Stimulated activated CD8-positive, alpha-beta memory T cell treated with anti-CD3 and anti-CD28 coated beads, Interleukin-15, amount 100 ng/mL, for 48 hours (primary cell): ENCODE data around the gene PKHD1.

Experiments used
- DNase-seq, 2 donors: peaks; one replicate each; pipeline ENCODE4 v3.0.0-alpha.2; 2020; ENCODE audit warnings: low read depth in 2 of 2

PKHD1 gene

GRCh38 chr6:51793393-51793792 lies 294.0 kb downstream of the PKHD1 start:
- DNase-seq: no peak

DNA sequence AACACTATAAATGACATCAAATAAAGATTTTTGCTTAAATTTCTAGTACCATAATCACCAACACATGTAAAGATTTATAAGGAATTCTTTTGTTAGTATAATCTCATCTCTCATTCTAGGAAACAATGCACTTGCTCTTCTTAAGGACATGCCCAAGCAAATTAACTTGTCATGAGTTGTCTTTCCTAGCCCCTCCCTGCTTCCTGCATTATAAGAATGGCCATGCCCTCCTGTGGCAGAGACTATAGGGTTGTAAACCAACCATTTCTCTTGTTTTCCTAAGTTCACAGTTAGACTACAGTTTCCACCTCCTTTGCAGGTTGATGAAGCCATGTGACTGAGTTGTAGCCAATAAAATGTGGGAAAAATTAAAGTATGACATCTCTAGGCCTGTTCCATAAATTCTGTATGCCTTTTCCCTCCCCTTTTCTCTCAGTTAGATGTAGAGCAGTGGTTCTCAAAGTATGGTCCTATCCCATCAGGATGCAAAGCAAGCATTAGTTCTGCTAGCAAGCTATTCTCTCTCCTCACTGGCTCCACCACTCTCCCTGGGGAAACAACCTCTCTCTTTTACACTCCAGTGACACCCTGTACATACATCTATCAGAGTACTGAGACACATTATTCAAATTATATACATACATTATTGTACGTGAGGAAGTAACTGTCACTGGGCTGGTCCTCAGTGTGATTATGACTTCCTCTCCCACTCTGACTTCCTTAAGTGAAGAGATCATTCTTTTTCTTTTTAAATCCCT lies 295.0 kb downstream of the PKHD1 start:
- DNase-seq: no peak

- DNase-seq: no peak
Measured at GRCh38 chr6:51790946-51791345, 296.5 kb downstream of the PKHD1 start.

- no peak for DNase-seq
Measured at GRCh38 chr6:51788121-51788520, 299.3 kb downstream of the PKHD1 start.

DNA sequence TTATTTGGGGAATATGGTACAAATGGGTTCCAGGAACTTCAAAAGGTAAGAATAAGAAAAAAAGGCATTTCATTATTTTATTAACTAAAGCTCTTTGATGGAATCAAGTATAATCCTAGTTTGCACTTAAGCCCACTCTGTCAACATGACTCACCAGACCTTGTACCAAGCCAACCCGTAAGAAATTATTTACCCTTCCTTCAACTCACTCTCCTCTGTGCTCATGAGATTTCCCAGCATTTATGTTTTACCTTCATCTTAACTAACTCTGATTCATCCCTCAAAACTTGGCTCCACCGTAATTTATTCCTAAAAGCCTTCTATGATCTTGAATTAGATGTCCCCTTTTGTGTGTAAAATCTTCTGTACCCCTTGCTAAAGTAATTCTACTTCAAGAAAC lies 308.7 kb downstream of the PKHD1 start:
- DNase-seq: no peak

DNA sequence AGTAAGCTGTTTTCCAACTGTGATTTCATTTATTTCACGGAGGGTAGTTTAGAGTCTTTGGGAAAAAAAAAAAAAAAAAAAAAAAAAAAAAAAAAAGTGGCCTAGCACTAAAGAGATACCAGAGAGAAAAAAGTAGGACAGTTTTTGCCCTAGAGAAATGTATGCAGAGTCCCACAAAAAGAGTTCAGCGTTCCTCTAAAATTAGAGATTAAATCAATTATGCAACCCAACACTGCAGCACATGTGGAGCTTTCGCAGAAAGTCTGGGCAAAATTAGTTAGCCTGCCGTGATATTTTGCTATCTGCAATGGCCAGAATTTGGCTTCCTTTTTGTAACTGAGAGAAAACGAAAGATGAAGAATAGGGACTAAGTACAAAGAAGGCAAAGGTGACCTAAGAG lies 309.8 kb downstream of the PKHD1 start:
- DNase-seq: no peak

- no peak for DNase-seq
Measured at GRCh38 chr6:51775942-51776860, 311.2 kb downstream of the PKHD1 start.

DNA sequence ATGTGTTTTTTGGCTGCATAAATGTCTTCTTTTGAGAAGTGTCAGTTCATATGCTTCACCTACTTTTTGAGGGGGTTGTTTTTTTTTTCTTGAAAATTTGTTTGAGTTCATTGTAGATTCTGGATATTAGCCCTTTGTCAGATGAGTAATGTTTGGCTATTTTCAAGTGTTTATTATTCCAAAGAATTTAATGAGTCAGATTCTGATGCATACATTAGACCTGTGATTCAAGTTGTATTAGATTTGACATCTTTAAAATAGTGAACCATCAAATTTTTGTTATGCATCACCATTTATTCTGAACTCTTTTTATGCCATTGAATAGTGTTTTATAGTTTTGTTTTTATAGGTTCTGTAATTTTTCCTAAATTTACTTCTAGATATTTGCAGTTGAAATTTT lies 319.3 kb downstream of the PKHD1 start:
- no peak for DNase-seq

- no peak for DNase-seq
Measured at GRCh38 chr6:51765230-51765629, 322.2 kb downstream of the PKHD1 start.

GRCh38 chr6:51753635-51754034 lies 333.8 kb downstream of the PKHD1 start:
- no peak for DNase-seq

- no peak for DNase-seq
Measured at GRCh38 chr6:51743999-51744398, 343.4 kb downstream of the PKHD1 start.

GRCh38 chr6:51740658-51741057 lies 346.8 kb downstream of the PKHD1 start:
- DNase-seq: no peak

DNA sequence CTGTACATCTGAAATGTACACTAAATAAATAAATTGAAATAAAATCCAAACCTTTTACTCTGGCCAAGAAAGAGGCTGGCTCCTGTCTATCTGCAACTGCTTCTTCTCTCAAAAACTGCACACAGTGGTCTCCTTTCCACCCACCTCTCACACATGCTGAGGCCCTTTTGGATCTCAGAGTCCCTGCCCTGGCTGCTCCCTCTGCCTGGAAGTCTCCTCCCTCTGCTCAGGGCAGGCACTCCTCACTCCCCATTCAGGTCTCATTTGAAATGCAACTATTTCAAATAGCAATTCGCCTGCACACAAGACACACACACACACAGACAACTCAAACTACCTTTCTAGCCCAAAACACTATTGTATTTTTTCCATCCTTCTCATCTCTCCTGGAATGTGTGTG lies 348.8 kb downstream of the PKHD1 start:
- DNase-seq: no peak

DNA sequence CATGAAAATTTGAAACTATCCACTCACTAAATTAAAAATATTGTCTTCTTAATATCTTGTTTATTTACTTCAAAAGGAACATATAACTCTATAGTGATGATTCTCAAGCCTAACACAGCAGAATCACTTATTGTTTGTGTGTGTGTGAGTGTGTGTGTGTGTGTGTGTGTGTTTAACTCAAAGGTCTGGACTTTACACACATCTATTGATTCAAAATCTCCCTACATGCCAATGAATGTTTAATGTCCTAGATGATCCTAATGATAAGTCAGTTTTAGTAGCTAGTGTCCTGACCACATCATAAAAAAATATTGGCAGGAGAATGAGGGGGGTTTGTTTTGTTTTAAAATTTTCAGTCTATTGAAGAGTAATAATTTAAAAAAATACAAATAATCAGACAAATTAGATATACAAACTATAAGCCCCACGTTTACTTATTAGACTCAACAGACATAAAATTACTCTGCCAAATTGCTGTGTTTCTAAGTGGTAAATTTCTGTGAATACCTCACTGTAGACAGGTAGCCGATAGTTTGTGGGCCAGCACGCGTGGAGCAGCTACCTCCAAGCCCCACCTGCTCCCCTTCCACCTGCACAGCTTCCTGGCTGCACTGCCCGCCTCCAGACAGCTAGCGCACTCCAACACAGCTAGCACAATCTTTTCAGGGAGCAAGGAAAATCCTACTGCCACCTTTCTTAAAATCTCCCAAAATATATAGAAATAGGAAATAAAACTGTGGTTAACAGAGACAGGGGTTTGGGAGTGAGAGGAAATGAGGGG lies 349.6 kb downstream of the PKHD1 start:
- no peak for DNase-seq

DNA sequence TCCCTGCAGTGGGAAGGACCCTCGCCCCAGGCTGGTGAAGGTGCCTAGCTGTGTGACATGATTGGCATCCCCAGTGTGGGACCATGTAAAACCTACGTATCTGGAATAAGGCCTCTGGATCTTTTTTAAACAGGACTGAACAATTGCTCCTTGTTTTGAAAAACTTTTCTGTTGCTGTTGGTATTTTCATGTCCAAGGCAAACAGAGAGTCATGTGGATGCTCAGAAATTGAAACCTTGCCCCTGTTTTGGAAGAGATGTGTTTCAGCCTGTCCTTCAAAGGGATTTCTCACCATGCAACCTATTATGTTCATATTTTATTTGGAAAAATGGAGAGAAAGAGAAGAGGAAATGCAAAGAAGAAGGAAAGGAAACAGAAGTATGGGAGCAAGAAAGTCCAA lies 362.3 kb downstream of the PKHD1 start:
- no peak for DNase-seq

DNA sequence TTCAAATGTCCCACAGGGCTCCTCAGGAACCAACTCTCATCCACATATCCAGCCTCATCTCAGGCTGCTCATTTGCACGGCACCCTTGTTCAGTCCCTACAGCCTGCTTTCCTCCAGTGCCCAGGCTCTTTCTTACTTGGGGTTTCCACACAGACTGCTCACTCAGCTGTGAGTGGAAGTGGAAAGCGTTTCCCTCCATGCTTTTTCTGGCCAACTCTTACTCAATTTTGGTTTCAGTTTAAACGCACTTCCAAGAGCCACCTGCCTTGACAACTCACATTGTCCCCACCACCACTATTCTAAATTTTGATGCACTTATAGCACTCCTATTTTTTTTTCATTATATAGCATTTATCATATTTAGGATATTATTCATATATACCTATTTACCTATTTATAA lies 367.1 kb downstream of the PKHD1 start:
- no peak for DNase-seq

DNA sequence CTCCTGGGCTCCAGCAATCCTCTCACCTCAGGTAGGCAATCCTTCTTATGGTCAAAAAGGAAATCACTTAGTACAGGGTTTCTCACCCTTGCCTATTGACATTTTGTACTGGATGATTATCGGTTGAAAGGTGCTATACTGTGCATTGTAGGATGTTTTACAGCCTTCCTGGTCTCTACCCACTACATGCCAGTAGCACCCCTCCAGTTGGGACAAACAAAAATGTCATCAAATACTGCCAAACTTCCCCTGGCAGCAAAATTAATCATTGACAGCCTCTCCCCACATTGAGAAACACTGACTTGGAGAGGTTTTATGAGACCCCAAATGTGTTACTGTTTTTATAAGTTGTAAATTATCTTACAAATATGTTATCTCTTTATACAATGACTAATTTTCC lies 368.1 kb downstream of the PKHD1 start:
- no peak for DNase-seq

GRCh38 chr6:51718533-51718932 lies 368.9 kb downstream of the PKHD1 start:
- DNase-seq: no peak

GRCh38 chr6:51717477-51717876 lies 369.9 kb downstream of the PKHD1 start:
- no peak for DNase-seq

GRCh38 chr6:51711876-51712275 lies 375.5 kb downstream of the PKHD1 start:
- DNase-seq: no peak

GRCh38 chr6:51706086-51706485 lies 381.3 kb downstream of the PKHD1 start:
- DNase-seq: no peak

- DNase-seq: no peak
Measured at GRCh38 chr6:51704932-51705540, 382.4 kb downstream of the PKHD1 start.
